DOHH2 (cell line): ENCODE data around the gene PDCL2.

ENCODE experiments used
- EZH2phosphoT487 ChIP-seq: fragments of 200-600 bp; sonication (generic); IDR thresholded peaks from 2 replicates; pipeline ENCODE4 v1.6.1; 2017; ENCODE audit warnings: borderline replicate concordance, mild to moderate bottlenecking, antibody characterized with exemption, low read length, moderate library complexity, mixed read lengths
- TF ChIP-seq, protein P1 (sequence below): fragments of 200-600 bp; sonication (generic); IDR thresholded peaks from one replicate; pipeline ENCODE4 v1.5.1; 2014; ENCODE audit warnings: antibody characterized with exemption, mild to moderate bottlenecking, low read depth, low read length; ENCODE audit not compliant: poor library complexity, severe bottlenecking

DNA sequence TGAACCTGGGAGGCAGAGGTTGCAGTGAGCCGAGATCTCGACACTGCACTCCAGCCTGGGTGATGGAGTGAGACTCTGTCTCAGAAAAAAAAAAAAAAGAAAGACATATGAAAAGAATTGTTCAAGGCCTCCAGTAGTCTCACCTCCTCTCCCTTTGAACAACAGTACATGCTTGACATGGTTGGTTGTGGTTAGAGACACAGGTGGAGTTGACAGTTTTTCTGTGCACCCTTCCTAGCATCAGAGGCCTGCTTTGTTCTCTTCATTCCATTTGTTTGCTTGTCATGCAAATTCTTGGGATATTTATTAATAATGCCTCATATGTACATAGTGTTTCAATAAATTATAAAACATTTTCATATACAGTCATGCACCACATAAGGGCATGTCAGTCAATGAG, 18.3 kb upstream of the PDCL2 start:
- TF ChIP-seq, protein P1, sequence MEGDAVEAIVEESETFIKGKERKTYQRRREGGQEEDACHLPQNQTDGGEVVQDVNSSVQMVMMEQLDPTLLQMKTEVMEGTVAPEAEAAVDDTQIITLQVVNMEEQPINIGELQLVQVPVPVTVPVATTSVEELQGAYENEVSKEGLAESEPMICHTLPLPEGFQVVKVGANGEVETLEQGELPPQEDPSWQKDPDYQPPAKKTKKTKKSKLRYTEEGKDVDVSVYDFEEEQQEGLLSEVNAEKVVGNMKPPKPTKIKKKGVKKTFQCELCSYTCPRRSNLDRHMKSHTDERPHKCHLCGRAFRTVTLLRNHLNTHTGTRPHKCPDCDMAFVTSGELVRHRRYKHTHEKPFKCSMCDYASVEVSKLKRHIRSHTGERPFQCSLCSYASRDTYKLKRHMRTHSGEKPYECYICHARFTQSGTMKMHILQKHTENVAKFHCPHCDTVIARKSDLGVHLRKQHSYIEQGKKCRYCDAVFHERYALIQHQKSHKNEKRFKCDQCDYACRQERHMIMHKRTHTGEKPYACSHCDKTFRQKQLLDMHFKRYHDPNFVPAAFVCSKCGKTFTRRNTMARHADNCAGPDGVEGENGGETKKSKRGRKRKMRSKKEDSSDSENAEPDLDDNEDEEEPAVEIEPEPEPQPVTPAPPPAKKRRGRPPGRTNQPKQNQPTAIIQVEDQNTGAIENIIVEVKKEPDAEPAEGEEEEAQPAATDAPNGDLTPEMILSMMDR, result no peak
- TF ChIP-seq EZH2phosphoT487, result no peak
